SK-N-DZ (cell line): ENCODE measurements around the gene BLMH.

Source experiments
- DNase-seq: peaks from one replicate; pipeline ENCODE4 v3.0.0-alpha.2; 2015; ENCODE audit warnings: low spot score

BLMH gene

DNA sequence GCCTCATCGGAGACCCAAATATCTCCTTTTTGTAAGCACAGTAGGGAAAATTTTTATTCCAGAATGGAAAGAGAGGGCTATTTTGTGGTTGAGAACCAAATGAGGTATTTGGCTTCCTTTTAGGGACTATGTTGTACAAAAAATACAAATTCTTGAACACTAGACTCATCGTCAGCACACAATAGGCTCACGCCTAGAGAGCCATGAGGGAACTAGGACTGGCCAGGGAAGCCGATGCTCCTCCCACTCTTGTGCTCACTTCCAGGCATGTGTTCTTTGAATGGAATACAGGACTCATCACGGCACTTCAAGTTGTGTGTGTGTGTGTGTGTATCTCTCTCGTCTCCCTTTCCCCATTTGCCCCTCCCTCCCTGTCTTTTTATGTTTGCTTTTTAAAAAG lies 17.8 kb upstream of the BLMH start:
- no peak for DNase-seq

GRCh38 chr17:30308406-30308805 lies 16.7 kb upstream of the BLMH start:
- no peak for DNase-seq

DNA sequence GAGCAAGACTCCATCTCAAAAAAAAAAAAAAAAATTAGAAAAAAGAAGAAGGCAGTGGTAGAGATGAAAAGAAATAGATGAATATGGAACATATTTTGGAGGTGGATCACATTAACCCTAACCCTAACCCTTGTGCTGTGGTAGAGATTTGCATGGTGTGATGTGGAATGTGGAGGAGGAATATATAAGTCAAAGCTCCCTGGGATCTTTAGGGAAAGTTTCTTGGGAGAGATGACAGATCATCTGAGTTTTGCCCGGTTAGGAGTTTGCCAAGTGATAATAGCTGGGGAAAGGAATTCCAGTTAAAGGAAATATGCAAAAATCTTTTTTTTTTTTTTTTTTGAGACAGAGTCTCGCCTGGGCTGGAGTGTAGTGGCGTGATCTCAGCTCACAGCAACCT lies 13.0 kb upstream of the BLMH start:
- DNase-seq = no peak

GRCh38 chr17:30302241-30302640 lies 10.5 kb upstream of the BLMH start:
- DNase-seq = no peak

GRCh38 chr17:30300818-30301217 lies 9.1 kb upstream of the BLMH start:
- DNase-seq = no peak

GRCh38 chr17:30299000-30299399 lies 7.3 kb upstream of the BLMH start:
- no peak for DNase-seq

GRCh38 chr17:30297715-30298114 lies 6.0 kb upstream of the BLMH start:
- DNase-seq = no peak

DNA sequence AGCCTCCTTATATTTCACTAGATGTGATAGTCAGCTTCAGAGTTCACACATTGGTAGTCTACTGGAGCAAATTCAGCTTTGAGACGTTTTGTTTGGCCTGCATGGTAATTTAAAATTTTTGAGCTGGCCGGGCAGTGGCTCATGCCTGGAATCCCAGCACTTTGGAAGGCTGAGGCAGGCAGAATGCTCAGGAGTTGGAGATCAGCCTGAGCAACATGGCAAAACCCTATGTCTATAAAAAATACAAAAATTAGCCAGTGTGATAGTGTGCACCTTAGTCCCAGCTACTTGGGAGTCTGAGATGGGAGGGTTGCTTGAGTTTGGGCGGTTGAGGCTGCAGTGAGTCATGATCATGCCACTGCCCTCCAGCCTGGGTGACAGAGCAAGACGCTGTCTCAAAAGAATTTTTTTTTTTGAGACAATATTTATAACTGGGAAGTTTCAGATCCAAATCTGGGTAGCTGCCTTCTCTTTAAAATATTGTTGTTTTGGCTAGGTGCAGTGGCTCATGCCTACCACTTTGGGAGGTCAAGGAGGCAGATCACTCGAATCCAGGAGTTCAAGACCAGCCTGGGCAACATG lies 4.8 kb upstream of the BLMH start:
- DNase-seq = no peak

GRCh38 chr17:30292286-30292858 lies 628 bp upstream of the BLMH start:
- peak; percentile 74 for DNase-seq

GRCh38 chr17:30290696-30291542 lies 825 bp downstream of the BLMH start:
- peak; percentile 52 for DNase-seq

- DNase-seq = no peak
These were observed 1.7 kb downstream of the BLMH start for GRCh38 chr17:30290077-30290476.

DNA sequence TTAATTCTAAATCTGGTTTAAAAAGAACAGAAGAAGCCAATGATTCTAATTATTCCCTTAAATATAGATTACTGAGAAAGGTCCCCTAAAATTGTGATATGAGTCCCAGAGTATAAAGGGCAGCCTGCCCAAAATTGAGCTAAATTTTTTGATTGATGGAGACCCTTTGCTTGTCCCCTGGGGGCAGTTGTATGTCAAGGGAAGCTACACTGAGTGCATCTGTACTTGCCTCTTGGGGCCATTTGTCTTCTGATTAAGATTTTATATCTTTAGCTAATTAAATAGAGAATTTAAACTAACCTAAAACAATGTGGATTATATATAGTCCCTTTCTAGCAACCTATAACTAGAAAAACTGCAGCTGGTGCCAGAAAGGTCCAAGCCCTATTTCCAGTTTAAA lies 12.6 kb downstream of the BLMH start:
- DNase-seq = peak; percentile 23

DNA sequence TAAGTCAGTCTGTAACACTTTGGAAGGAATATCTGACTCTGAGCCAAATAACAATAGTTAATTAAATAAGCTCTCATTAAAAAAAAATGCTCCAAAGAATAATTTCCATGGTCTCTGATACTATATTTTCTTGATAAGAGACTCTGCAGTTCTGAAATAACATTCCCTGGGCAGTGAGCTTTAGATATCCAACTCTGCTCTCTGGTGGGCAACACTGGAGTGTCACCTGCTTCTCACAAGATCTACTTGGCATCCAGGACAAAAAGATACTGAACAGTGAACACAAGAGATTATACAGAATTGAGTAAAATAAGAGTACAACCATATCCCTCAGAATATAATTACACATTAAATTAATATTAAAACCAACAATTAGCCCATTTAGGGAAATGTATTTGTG lies 13.7 kb downstream of the BLMH start:
- peak; percentile 51 for DNase-seq

GRCh38 chr17:30275911-30276310 lies 15.8 kb downstream of the BLMH start:
- no peak for DNase-seq

- DNase-seq = no peak
These were observed 16.9 kb downstream of the BLMH start for GRCh38 chr17:30274887-30275286.

- no peak for DNase-seq
These were observed 18.4 kb downstream of the BLMH start for GRCh38 chr17:30273373-30273772.

GRCh38 chr17:30271102-30271501 lies 20.6 kb downstream of the BLMH start:
- DNase-seq = no peak

GRCh38 chr17:30267625-30268024 lies 24.1 kb downstream of the BLMH start:
- no peak for DNase-seq

DNA sequence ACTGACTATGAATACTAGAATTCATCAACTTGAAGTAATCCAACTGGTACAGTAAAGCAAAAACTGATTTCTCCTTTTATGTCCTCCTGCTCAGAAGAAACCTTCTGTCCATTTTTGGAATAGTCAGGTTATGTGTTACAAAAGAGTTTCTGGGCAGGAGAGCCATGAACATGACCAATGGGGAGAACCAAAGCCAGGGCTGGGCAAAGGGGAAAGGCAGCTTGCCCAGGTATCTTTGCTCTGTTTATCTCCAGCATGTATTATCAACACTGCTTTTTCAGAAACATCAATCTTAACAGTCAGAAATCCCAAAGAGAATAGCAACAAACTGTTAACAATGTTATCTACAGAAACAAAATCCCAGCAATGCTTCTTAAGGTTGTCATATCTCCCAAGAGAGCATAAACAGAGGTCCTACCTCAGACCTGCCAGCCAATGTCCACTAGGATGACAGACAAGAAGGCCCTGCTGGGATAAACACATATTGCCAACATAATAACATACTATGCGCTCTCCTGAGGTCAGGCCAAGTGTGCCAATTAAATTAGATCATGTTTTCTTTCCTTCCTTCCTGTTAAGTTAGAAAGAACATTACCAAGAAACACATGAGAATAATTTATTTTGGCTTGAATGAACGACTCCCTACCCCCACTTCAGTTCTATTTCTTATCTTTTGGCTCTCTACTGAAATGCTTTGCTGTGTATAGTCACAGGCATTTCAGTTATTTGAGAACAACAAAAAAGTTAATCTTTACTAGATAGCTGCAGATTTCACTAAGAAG lies 28.0 kb downstream of the BLMH start:
- DNase-seq = no peak

- peak; percentile 59 for DNase-seq
These were observed 34.8 kb downstream of the BLMH start for GRCh38 chr17:30256756-30257506.

DNA sequence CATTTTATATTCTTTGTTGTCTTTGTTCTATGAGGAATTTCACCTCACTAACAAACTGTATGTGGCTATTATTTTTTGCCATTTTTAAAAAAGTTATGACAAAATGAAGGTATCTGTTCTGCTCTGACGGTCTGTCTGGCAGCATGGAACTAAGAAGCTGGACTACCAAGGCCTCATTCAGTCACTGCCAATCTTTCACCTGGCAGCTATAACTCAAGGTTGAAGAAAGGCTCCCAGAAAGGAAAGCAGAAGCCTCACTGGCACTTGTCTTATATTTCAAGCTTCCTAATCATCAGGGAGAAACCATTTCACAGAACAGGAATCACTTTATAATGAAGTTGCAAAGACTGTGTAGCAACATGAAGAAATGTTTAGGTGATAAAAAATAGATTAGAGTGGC lies 37.6 kb downstream of the BLMH start:
- DNase-seq = no peak
